Erythroblast (primary cell): ENCODE data around the gene SV2C.
"Not testable (repeated sequence)": the region's sequence is repeated elsewhere in the genome, so short reads cannot be mapped to it uniquely, and the experiment has no call there.

Source experiments
- DNase-seq, 2 experiments: peaks; one replicate each; lab custom pipeline; 2025; lab: John Stamatoyannopoulos, UW
- GATA1 ChIP-seq: IDR thresholded peaks from 2 replicates; pipeline ENCODE4 v1.6.1; 2011; ENCODE audit warnings: low read depth, mild to moderate bottlenecking, control low read depth, low read length, moderate library complexity
- POLR2A ChIP-seq: IDR thresholded peaks from 2 replicates; pipeline ENCODE4 v1.6.1; 2011; ENCODE audit warnings: mild to moderate bottlenecking, low read length

The SV2C gene

GRCh38 chr5:76083555-76084495 lies 642 bp downstream of the SV2C start:
- no peak for DNase-seq
- no peak for TF ChIP-seq GATA1
- TF ChIP-seq POLR2A, result no peak

- TF ChIP-seq GATA1 (no peak), POLR2A (no peak)
- DNase-seq, result no peak
Observed at GRCh38 chr5:76084496-76085242, 1.5 kb downstream of the SV2C start.

GRCh38 chr5:76085243-76085579 lies 2.0 kb downstream of the SV2C start:
- DNase-seq, result no peak

GRCh38 chr5:76086095-76086494 lies 2.9 kb downstream of the SV2C start:
- no peak for TF ChIP-seq GATA1
- no peak for TF ChIP-seq POLR2A
- DNase-seq, result no peak

More at GRCh38 chr5:76085243-76085579, 2.0 kb downstream of the SV2C start:
- TF ChIP-seq GATA1, result no peak
- TF ChIP-seq POLR2A, result no peak

GRCh38 chr5:76089156-76089555 lies 6.0 kb downstream of the SV2C start:
- not testable (repeated sequence) for DNase-seq

- TF ChIP-seq GATA1, result no peak
Observed at GRCh38 chr5:76091351-76091750, 8.2 kb downstream of the SV2C start.

GRCh38 chr5:76099286-76099702 lies 16.1 kb downstream of the SV2C start:
- no peak for DNase-seq
- TF ChIP-seq GATA1 (no peak), POLR2A (no peak)

More at GRCh38 chr5:76091351-76091750, 8.2 kb downstream of the SV2C start:
- DNase-seq, result no peak

GRCh38 chr5:76099756-76100155 lies 16.6 kb downstream of the SV2C start:
- TF ChIP-seq POLR2A, result no peak
- TF ChIP-seq GATA1, result no peak
- DNase-seq, result no peak

- DNase-seq, result peak; percentile 28 to 43
- no peak for TF ChIP-seq POLR2A
- TF ChIP-seq GATA1, result no peak
Observed at GRCh38 chr5:76104027-76104426, 20.8 kb downstream of the SV2C start.

- TF ChIP-seq GATA1 (no peak), POLR2A (no peak)
Observed at GRCh38 chr5:76106149-76106548, 23.0 kb downstream of the SV2C start.

GRCh38 chr5:76111477-76112174 lies 28.4 kb downstream of the SV2C start:
- DNase-seq, result no peak
- no peak for TF ChIP-seq POLR2A
- no peak for TF ChIP-seq GATA1

More at GRCh38 chr5:76106149-76106548, 23.0 kb downstream of the SV2C start:
- DNase-seq, result no peak

- TF ChIP-seq GATA1, result no peak
- no peak for DNase-seq
Observed at GRCh38 chr5:76113103-76113502, 29.9 kb downstream of the SV2C start.

GRCh38 chr5:76114179-76114851 lies 31.1 kb downstream of the SV2C start:
- DNase-seq, result no peak
- no peak for TF ChIP-seq GATA1
- TF ChIP-seq POLR2A, result no peak

GRCh38 chr5:76125346-76125745 lies 42.2 kb downstream of the SV2C start:
- TF ChIP-seq POLR2A (no peak), GATA1 (no peak)
- DNase-seq, result no peak
